HG03439 (cell line): Measurements from ENCODE around the gene CREBBP.
A peak's percentile ranks its signal among the peaks of the same experiment; 100 is the strongest.
"Not testable (repeated sequence)": the region's sequence is repeated elsewhere in the genome, so short reads cannot be mapped to it uniquely, and the experiment has no call there.

Source experiments
- ATAC-seq: cut with Tn5 transposase; IDR thresholded peaks from one replicate; pipeline ENCODE4 v1.9.1; 2021; ENCODE audit warnings: mild to moderate bottlenecking, moderate library complexity; ENCODE audit not compliant: unreplicated experiment

CREBBP gene

DNA sequence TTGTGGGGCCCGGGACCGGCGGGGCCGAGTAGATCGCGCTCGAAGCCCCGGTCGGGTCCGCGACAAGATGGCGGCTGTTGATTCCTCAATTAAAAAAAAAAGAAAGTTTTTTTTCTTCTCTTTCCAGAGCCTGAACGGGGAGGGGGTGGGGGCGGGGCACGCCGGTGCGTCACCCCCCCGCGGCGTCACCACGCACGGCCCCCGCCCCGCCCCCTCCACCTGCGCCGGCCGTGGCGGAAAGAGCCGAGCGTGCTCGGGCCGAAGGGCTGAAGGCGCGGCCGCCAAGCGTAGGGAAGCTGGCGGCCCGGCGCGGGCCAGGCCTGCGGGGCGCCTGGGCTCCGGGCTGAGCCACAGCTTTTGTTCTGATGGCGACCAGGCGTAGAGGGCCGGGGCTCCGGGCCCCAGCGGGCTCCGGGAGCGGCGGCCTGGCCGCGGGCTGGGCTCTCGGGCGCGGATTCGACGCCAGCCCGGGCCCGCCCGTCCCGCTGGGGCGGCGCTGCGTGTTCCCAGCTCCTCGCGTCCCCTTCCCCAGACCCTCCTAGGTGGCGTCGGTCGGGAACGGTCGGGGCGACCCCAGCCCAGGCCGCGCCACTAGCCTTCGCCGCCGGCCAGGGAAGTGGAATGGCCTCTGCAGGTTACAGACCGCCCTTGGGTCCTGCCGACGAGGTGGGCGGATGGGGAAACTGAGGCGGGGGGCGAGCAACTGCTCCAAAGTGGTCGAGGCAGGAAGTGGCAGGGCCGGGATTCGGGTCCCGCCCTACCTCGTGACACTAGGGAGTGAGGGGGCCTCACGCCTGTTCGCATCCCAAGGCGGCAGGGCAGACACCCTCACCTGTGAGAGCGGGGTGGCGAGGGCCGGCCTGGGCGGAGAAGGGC lies at the start of gene CREBBP:
TSS of gene CREBBP (minus strand) at position 91 of the 876 bp plus-strand sequence. CDS start 797 bp downstream, outside the sequence.
- ATAC-seq = peak; percentile 80

DNA sequence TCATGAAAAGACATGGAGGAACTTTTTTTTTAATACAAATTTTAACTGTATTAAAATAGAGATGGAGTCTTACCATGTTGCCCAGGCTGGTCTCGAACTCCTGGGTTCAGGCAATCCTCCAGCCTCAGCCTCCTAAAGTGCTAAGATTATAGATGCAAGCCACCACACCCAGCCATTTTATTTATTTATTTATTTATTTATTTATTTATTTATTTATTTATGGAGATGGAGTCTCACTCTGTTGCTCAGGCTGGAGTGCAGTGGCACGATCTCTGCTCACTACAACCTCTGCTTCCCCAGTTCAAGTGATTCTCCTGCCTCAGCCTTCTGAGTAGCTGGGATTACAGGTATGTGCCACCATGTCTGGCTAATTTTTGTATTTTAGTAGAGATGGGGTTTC lies 46.6 kb upstream of the CREBBP start:
- ATAC-seq = not testable (repeated sequence)

DNA sequence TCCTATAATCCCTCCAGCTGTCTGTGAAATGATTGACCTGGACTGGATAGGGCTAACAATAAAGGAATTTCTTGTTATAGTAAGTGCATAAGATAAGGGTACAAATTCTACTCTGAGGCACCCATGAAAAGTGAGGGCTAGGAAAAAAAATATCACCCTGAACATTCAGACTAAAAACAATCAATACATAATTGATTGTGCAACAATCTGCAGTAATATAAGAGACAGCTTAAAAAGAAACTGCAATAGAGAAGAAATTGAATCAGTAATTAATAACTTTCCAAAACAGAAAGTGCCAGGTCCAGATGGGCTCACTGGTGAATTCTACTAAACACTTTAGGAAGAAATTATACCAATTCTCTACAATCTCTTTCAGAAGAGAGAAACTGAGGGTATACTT lies 44.2 kb upstream of the CREBBP start:
- ATAC-seq = no peak

DNA sequence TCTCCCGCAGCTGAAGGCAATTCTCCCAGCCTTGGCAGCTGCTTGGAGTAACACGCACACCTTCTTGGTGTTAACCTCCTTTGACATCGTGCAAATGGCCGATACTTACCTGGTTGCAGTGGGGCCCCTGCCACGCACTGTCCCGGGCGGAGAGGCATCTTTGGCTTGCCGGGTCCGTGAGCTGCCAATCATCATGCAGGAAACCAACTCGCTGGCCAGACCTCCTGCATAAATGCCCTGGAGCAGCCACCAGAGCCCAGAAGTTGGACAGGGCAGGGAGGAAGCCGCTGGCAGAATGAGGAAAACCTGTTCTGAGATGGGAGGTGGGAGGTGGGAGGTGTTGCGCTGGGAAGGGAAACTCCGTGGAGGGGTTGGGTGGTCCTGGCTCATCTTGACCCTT lies 41.7 kb upstream of the CREBBP start:
- no peak for ATAC-seq

DNA sequence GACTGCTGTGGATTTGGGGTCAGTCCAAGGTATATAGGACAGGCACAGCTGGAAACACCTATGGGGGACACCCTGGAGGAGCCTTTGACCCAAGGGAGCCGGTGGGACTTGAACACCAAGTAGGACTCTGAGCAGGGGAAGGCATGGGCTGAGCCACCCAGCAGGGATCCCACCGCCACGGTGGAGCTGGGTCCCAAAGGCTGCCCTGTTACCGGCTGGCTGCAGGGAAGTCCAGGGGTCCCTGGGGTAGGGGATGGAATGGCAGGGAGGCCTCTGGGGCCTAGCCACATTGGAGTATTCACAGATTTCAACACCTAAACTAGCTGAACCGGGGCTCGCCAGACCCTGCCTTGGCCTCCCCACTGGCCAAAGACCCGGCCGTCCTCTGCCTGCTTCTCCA lies 39.7 kb upstream of the CREBBP start:
- ATAC-seq = no peak

DNA sequence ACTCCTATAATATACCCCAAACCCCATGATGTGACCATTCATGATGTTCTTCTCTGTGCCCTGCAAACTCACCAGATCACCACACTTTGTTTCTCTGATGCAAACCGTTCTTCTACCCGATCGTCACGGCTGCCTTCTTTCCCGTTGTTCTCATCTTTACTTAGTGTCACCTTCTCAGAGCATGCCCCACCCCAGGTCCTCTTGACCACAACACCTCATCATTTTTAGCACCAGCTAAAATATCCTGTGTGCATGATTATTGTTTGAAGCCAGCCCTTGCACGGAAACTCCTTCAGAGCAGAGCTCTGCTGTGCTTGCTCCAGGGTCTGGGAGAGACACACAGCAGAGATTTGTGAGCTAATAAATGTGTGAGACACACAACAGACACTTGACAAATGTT lies 38.9 kb upstream of the CREBBP start:
- ATAC-seq = no peak

DNA sequence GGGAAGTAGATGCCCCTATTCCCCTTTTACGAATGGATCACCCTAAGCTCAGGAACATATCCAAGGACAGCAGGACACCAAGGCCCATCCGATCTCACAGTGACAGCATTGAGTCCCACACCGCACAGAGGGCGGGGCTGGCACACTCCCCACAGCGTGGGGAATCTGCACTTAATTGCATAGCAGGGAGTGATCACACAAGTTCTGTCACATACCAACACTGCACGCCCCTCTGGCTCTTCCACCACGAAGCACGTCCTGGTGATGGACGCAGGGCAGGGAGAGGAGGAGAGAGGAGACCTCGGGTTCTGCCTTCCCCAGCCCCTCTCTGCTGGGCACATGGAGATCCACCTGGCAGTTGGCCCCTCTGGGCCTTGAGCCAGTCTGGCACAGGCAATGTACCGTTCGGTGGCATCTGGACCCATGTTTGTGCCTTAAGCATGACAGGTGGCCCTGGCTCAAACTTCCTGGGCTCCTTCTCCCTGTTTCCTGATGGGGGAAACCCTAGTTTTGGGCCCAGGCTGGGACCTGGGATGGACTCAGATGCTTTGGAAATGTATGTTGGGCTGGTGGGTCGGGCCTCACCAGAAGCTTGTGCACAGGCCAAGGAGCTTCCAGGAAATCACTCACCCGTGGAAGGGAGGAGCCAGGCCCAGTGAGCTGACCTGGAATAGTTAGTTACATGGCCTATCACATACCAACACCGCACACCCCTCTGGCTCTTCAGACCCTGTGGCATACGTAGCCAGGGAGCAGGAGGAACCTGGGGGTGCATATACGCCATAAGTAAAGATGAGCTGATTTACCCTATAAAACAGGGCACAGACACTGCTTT lies 35.1 kb upstream of the CREBBP start:
- ATAC-seq = no peak

DNA sequence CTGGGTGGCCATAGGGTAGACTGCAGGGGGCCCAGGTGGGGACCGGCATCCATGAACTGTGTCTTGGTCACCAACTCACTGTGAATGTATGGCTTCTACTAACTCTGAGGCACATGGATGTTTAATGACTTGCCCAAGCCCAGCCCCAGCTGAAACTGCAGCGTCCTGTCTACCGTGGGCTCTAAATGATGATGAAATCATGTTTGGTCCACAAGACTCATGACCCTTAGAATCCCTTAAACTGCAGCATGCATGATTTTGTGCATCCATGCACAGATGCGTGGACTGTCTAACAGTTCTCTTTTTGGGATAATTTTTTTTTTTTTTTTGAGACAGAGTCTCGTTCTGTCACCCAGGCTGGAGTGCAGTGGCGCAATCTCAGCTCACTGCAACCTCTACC lies 32.4 kb upstream of the CREBBP start:
- no peak for ATAC-seq

DNA sequence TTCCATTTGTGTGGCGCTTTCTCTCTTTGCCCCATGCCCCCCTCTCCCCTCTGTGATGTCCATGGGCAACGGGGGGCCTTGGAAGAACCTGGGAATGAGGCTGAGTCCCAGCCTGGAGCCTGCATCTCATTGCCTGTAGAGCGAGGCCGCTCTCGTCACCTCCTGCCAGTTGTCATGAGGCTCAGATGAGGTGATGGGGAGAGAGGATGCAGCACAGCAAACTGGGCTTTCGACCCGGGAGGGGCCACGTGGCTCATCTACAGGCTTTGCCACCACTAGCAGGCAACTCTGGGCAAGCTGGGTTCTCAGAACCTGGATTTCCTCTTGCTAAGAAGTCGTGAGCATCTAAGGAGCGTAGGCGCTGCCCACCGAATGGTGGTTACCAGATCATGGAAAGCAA lies 31.9 kb upstream of the CREBBP start:
- no peak for ATAC-seq

DNA sequence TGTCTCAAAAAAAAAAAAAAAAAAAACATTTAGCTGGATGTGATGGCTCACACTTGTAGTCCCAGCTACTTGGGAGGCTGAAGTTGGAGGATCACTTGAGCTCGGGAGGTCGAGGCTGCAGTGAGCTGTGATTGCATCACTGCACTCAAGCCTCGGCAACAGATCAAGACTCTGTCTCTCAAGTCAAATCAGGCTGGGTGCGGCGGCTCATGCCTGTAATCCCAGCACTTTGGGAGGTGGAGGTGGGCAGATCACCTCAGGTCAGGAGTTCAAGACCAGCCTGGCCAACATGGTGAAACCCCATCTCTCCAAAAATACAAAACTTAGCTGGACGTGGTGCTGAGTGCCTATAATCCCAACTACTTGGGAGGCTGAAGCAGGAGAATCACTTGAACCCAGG lies 31.2 kb upstream of the CREBBP start:
- not testable (repeated sequence) for ATAC-seq

DNA sequence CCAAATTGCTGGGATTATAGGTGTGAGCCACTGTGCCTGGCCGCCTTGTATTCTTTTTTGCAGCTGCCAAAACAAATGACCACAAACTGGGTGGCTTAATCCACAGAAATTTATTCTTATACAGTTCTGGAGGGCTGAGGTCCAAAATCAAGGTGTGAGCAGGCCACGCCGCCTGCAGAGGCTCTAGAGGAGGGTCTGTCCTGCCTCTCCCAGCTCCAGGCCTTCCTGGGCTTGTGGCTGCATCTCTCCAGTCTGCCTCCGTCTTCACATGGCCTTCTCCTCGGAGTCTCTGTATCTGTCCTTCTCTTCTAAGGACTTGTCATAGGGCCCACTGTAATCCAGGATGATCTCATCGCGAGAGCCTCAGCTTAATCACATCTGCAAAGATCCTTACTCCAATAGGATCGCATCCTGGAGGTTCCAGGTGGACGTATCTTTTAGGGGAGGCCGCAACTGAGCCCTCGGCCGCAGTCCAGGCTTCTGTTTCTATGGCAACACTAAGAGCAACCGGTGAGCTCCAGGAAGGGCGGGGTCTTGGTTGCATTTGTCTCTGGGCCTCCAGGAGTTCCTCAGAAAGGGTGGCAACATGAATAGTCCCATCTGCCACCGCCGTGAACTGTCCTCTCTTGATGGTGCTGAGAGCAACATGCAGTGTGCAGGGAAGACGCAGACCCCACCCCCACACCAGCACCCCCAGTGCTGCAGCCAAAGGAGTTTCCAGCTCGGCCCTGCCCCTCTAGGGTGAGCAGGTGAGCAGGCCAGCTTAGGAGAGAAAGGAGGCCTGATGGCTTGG lies 29.5 kb upstream of the CREBBP start:
- ATAC-seq = no peak

DNA sequence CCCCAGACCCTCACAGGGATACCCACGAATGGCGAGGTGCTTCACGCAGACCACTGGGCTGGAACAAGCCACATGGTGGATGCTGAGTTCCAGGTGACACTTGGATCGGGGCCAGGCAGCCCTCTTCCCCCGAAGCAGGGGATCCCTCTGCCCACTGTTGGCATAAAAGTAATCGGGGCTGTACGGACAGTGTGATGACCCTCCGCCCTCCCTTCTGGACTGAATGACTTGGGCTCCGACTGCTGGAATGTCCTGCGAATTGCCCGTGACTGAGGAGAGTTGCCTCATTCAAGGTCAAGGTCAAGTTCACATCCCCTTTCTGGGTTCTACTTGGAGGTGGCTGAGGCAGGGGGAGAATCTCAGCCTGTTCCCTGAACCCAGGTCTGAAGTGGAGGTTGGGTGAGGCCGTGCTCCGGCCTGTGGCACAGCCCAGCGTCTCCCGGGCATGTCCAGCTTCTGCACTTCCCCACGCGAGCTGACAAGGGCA lies 28.5 kb upstream of the CREBBP start:
- no peak for ATAC-seq

DNA sequence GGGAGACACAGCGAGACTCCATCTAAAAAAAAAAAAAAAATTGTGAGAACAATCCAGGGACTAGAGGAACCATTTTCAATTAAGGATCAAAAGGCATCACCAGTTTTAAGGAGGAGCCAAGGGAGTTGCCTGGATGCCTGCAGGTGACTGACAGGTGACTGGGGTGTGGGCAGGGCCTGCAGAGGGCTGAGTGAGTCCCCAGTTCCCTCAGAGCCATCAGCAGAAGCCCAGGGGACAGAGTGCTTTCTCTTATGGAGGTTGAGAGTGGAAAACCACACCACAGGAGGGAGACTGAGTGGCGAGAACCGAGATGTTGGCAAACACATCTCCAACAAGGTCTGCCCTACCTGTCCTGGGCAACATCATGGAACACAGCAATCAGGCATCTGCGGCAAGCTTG lies 27.1 kb upstream of the CREBBP start:
- no peak for ATAC-seq

DNA sequence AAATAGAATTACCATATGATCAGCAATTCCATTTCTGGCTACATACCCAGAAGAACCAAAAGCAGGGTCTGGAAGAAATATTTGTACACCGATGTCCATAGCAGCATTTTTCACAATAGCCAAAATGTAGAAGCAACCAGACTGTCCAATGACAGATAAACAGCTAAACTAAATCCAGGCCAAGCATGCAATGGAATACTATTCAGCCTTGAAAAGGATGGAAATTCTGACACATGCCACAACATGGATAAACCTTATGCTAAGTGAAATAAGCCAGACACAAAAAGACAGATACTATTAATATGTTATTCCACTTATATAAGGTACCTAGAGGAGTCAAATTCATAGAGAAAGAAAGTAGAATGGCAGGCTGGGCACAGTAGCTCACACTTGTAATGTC lies 25.9 kb upstream of the CREBBP start:
- ATAC-seq = no peak

DNA sequence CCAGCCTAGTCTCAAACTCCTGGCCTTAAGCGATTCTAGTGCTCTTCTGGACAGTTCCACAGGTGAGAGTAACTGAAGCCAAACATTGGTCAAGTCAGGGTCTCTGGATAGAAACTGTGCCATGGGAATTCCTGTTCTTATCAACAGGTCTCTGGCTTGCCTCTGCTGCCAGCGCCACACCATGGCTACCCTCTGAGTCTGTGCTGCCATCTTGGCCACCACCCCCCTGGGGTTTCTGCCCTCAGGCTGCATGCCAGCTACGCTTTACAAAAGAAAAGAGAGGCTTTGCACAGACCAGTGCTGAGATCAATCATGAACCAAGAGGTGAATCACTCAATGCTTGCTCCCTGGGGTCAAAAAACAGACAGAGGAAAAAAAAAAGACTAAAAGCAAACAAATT lies 24.4 kb upstream of the CREBBP start:
- no peak for ATAC-seq

DNA sequence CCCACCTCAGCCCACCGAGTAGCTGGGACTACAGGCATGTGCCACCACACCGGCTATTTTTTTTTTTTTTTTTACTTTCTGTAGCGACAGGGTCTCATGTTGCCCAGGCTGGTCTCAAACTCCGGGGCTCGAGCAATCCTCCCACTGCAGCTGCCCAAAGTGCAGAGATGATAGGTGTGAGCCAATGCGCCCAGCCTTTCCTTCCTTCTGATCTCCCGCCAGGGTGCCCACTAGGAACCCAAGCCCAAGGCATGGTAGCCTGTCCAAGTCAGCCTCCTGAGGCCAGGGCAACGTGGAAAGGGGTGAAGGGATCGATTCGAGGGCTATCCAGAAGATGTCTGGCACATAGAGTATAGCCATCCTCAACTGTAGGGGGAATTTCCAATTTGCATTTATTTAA lies 9.6 kb upstream of the CREBBP start:
- no peak for ATAC-seq

DNA sequence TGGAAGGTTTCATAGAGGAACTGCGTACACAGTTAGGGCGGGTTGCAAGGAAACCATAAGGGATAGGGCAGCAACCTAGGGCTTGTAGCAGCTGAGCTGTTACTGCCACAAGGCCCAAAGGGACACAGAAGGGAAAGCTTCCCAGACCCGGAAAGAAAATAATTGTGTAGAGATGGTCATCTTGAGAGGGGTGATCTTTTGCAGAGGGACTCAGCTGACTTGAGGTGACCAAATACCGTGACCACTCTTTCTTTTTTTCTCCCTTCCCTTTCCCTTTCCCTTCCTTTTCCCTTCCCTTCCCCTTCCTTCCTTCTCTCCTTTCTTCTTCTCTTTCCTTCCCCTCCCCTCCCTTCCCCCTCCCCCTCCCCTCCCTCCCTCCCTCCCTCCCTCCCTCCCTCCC lies 8.5 kb upstream of the CREBBP start:
- ATAC-seq = no peak

DNA sequence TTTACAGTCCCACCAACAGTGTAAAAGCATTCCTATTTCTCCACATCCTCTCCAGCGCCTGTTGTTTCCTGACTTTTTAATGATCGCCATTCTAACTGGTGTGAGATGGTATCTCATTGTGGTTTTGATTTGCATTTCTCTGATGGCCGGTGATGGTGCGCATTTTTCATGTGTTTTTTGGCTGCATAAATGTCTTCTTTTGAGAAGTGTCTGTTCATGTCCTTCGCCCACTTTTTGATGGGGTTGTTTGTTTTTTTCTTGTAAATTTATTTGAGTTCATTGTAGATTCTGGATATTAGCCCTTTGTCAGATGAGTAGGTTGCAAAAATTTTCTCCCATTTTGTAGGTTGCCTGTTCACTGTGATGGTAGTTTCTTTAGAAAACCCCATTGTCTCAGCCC lies 5.5 kb upstream of the CREBBP start:
- ATAC-seq = not testable (repeated sequence)

DNA sequence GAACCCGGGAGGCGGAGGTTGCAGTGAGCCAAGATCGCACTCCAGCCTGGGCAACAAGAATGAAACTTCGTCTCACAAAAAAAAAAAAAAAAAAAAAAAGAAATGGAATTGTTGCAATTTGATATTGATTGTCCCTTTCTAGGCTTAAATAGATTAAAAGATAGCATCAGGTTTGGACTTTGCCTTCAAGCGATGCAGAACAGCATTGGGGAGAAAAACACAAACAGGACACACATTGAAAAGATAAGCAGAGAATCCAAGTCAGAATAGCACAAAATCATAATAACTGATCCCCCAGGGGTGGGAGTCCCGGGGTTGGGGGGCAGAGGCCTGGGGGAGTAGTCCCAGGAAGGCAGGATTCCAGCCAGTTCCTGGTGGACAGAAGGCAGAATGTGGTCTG lies 3.9 kb upstream of the CREBBP start:
- ATAC-seq = no peak

DNA sequence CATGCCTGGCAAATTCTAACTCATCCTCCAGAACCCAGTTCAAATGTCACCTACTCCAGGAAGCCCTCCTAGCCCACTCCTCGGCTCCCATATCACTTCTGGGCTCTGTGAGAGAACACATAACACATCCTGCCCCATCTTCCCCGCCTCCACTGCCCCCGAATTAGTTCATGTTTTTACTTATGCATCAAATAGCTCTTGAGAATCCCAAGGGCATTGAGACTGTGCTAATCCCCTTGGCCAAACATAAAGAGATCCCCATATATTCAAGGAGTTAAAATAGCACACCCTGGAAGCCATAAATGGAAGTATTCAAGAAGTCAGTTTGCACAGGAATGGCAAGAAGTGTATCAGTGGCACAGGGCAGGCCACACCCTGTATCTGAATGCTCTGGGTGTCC lies 2.0 kb upstream of the CREBBP start:
- ATAC-seq = no peak

DNA sequence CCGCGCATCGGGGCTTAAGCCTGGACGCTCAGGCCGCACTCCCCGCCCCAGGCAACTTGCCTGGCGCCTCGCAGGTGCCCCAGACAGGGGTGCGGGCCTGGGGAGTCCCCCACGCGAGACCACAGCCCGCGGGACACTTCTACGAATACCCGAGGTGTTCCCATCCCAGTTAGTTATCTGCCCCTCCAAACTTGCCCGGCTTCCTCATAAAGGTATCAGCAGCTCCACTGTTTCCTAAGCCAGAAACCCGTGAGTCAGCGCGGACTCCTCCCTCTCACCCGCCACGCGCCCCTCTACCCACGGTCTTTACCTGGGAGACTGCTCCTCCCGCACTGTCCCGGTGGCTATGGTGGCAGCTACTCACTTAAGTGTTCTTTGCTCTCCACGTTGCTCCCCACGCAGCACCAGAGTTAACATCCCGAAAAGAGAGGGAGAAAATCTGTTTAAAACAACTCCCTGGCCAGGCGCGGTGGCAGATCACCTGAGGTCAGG lies 1.0 kb upstream of the CREBBP start:
- no peak for ATAC-seq
